ENCODE results near the gene MMGT1.
"Not testable (repeated sequence)": the region's sequence is repeated elsewhere in the genome, so short reads cannot be mapped to it uniquely, and the experiment has no call there.

MMGT1 gene

GRCh38 chrX:135923353-135923752, 50.4 kb downstream of the MMGT1 start:
- no peak for DNase-seq (ENCODE audit: low read depth)

GRCh38 chrX:135920516-135920915, 53.3 kb downstream of the MMGT1 start:
- not testable (repeated sequence) for DNase-seq (ENCODE audit: low read depth)

GRCh38 chrX:135914404-135914803, 59.4 kb downstream of the MMGT1 start:
- no peak for DNase-seq (ENCODE audit: low read depth)
